Measurements from ENCODE around the gene ARAP1.

- no peak for TF ChIP-seq EZH2 (IDR thresholded peaks at IDR 0.05; ENCODE audit: low read length, unreplicated experiment)
- TF ChIP-seq CTCF (conservative IDR thresholded peaks at IDR 0.05; ENCODE audit: low read depth, low read length): no peak
Measured at GRCh38 chr11:72737336-72737735, 14.9 kb downstream of the ARAP1 start.

All from PC-3 (cell line).